MM.1S (cell line): Measurements from ENCODE around the gene PCDHA5.
"Not testable (repeated sequence)": the region's sequence is repeated elsewhere in the genome, so short reads cannot be mapped to it uniquely, and the experiment has no call there.

Source experiments
- DNase-seq: peaks from one replicate; pipeline ENCODE4 v3.0.0-alpha.2; 2015
- H2AFZ ChIP-seq: fragments of 300-600 bp; sonication (generic); 2 replicates; pipeline ENCODE4 v1.6.0; 2016; ENCODE audit warnings: antibody characterized with exemption, low read length
- H3F3A ChIP-seq: fragments of 300-600 bp; sonication (generic); 2 replicates; pipeline ENCODE4 v1.6.1; 2016; ENCODE audit warnings: mild to moderate bottlenecking, antibody characterized with exemption, low read length, moderate library complexity, mixed read lengths; ENCODE audit not compliant: insufficient read depth
- H3K27ac ChIP-seq: fragments of 300-600 bp; sonication (generic); 2 replicates; pipeline ENCODE4 v1.5.1; 2016; ENCODE audit warnings: mild to moderate bottlenecking, low read length
- H3K27me3 ChIP-seq: fragments of 300-600 bp; sonication (generic); replicated peaks from 2 replicates; pipeline ENCODE4 v1.6.0; 2016; ENCODE audit warnings: low read length; ENCODE audit not compliant: insufficient read depth
- H3K36me3 ChIP-seq: fragments of 300-600 bp; sonication (generic); replicated peaks from 2 replicates; pipeline ENCODE4 v1.6.1; 2016; ENCODE audit warnings: mild to moderate bottlenecking, low read length, mixed read lengths; ENCODE audit not compliant: insufficient read depth
- H3K4me1 ChIP-seq: fragments of 300-600 bp; sonication (generic); 2 replicates; pipeline ENCODE4 v1.6.1; 2016; ENCODE audit warnings: low read length, mixed read lengths
- H3K4me2 ChIP-seq: fragments of 300-600 bp; sonication (generic); 2 replicates; pipeline ENCODE4 v1.6.0; 2016; ENCODE audit warnings: low read depth, low read length
- H3K4me3 ChIP-seq: fragments of 300-600 bp; sonication (generic); 2 replicates; pipeline ENCODE4 v1.5.1; 2016; ENCODE audit warnings: low read length, mixed read lengths
- H3K79me2 ChIP-seq: fragments of 300-600 bp; sonication (generic); 2 replicates; pipeline ENCODE4 v1.6.1; 2016; ENCODE audit warnings: mixed run types, low read length, mixed read lengths
- H3K9ac ChIP-seq: fragments of 300-600 bp; sonication (generic); 2 replicates; pipeline ENCODE4 v1.6.1; 2016; ENCODE audit warnings: low read length, mixed read lengths
- H3K9me2 ChIP-seq: fragments of 300-600 bp; sonication (generic); replicated peaks from 2 replicates; pipeline ENCODE4 v1.6.1; 2016; ENCODE audit warnings: mild to moderate bottlenecking, low read length, mixed read lengths; ENCODE audit not compliant: insufficient read depth
- H3K9me3 ChIP-seq: fragments of 300-600 bp; sonication (generic); replicated peaks from 2 replicates; pipeline ENCODE4 v1.6.1; 2016; ENCODE audit warnings: mild to moderate bottlenecking, low read length, mixed read lengths; ENCODE audit not compliant: insufficient read depth
- H4K20me1 ChIP-seq: fragments of 300-600 bp; sonication (generic); 2 replicates; pipeline ENCODE4 v1.6.1; 2016; ENCODE audit warnings: mild to moderate bottlenecking, low read length, moderate library complexity, mixed read lengths; ENCODE audit not compliant: insufficient read depth
- EZH2 ChIP-seq: fragments of 300-600 bp; sonication (generic); optimal IDR thresholded peaks from 2 replicates; pipeline ENCODE3; 2017; ENCODE audit warnings: low read depth, mild to moderate bottlenecking, antibody characterized with exemption, low read length, mixed read lengths
- EZH2phosphoT487 ChIP-seq: fragments of 300-600 bp; sonication (generic); IDR thresholded peaks from 2 replicates; pipeline ENCODE4 v1.6.1; 2018; ENCODE audit warnings: antibody characterized with exemption, low read length
- TF ChIP-seq, protein P1 (sequence below): fragments of 300-600 bp; sonication (generic); IDR thresholded peaks from 2 replicates; pipeline ENCODE4 v1.5.1; 2016; ENCODE audit warnings: antibody characterized with exemption, low read length, mixed read lengths

Gene PCDHA5

DNA sequence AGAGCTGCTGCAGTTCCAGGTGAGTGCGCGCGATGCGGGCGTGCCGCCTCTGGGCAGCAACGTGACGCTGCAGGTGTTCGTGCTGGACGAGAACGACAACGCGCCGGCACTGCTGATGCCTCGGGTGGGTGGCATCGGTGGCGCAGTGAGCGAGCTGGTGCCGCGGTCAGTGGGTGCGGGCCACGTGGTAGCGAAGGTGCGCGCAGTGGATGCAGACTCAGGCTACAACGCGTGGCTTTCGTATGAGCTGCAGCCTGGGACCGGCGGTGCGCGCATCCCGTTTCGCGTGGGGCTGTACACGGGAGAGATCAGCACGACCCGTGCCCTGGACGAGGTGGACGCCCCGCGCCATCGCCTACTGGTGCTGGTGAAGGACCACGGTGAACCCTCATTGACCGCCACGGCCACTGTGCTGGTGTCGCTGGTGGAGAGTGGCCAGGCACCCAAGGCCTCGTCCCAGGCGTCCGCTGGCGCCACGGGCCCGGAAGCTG lies 18.6 kb upstream of the PCDHA5 start:
- H3K27ac ChIP-seq = no peak overlapping the region
- no peaks in the 10 kb centered on the region for H4K20me1 ChIP-seq
- H3K4me2 ChIP-seq = no peak overlapping the region
- no peaks in the 10 kb centered on the region for H3K36me3 ChIP-seq
- H2AFZ ChIP-seq = no peak overlapping the region
- H3K27me3 ChIP-seq = no peaks in the 10 kb centered on the region
- no peaks in the 10 kb centered on the region for H3K4me1 ChIP-seq
- no peak overlapping the region for H3K9ac ChIP-seq
- no peak for TF ChIP-seq EZH2
- no peak for TF ChIP-seq EZH2phosphoT487
- TF ChIP-seq, protein P1, sequence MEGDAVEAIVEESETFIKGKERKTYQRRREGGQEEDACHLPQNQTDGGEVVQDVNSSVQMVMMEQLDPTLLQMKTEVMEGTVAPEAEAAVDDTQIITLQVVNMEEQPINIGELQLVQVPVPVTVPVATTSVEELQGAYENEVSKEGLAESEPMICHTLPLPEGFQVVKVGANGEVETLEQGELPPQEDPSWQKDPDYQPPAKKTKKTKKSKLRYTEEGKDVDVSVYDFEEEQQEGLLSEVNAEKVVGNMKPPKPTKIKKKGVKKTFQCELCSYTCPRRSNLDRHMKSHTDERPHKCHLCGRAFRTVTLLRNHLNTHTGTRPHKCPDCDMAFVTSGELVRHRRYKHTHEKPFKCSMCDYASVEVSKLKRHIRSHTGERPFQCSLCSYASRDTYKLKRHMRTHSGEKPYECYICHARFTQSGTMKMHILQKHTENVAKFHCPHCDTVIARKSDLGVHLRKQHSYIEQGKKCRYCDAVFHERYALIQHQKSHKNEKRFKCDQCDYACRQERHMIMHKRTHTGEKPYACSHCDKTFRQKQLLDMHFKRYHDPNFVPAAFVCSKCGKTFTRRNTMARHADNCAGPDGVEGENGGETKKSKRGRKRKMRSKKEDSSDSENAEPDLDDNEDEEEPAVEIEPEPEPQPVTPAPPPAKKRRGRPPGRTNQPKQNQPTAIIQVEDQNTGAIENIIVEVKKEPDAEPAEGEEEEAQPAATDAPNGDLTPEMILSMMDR = no peak
- no peaks in the 10 kb centered on the region for H3F3A ChIP-seq
- H3K9me2 ChIP-seq = no peaks in the 10 kb centered on the region
- H3K79me2 ChIP-seq = no peaks in the 10 kb centered on the region
- no peaks in the 10 kb centered on the region for H3K9me3 ChIP-seq
- no peak overlapping the region for H3K4me3 ChIP-seq
- no peak for DNase-seq

DNA sequence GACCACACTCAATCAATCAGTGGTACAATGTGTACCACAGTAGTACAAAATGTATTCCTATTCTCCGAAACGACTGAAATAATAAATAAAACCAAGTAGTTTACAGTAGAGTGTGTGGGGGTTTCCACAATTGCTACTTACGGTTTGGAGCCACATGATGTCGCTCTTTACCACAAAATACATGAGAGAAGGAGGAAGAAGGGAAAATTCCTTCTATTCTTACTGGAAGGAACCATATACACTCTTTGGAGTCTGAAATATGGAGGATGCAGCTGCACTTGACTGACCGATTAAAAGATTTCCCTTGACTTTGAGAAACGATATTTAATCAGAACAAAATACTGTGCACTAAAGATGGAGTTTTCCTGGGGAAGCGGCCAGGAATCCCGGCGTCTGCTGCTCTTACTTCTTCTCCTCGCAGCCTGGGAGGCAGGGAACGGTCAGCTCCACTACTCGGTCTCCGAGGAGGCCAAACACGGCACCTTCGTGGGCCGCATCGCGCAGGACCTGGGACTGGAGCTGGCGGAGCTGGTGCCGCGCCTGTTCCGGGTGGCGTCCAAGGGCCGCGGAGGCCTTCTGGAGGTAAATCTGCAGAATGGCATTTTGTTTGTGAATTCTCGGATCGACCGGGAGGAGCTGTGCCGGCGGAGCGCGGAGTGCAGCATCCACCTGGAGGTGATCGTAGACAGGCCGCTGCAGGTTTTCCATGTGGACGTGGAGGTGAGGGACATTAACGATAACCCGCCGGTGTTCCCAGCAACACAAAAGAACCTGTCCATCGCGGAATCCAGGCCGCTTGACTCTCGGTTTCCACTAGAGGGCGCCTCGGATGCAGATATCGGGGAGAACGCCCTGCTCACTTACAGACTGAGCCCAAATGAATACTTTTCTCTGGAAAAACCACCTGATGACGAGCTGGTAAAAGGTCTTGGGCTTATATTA lies 14.3 kb upstream of the PCDHA5 start, which contains the start of gene PCDHA4:
TSS of gene PCDHA4 (plus strand) at position 235 of the 942 bp plus-strand sequence.
- no peak for TF ChIP-seq EZH2
- TF ChIP-seq, protein P1 = peak; percentile 27
- Histone ChIP-seq H3K27ac (no peak within 1 kb of the TSS), H4K20me1 (no peaks in the 10 kb centered on the region), H3K79me2 (no peaks in the 10 kb centered on the region), H3K9me2 (no peaks in the 10 kb centered on the region), H3K4me3 (no peak within 1 kb of the TSS), H3K4me1 (no peaks in the 10 kb centered on the region), H2AFZ (no peak within 1 kb of the TSS), H3K4me2 (no peak within 1 kb of the TSS), H3K36me3 (no peaks in the 10 kb centered on the region), H3K9ac (no peak within 1 kb of the TSS), H3K27me3 (no peaks in the 10 kb centered on the region), H3K9me3 (no peaks in the 10 kb centered on the region), H3F3A (no peaks in the 10 kb centered on the region)
- no peak for DNase-seq

GRCh38 chr5:140808241-140808888 lies 13.0 kb upstream of the PCDHA5 start:
- H3K4me3 ChIP-seq, H3K9me2 ChIP-seq, H3K27me3 ChIP-seq, H3F3A ChIP-seq, H3K27ac ChIP-seq, DNase-seq, H3K9me3 ChIP-seq, H3K4me2 ChIP-seq, H3K4me1 ChIP-seq, H3K9ac ChIP-seq, H4K20me1 ChIP-seq, H3K79me2 ChIP-seq, H3K36me3 ChIP-seq, H2AFZ ChIP-seq: not testable (repeated sequence)
